ENCODE measurements around the gene LYST. TPM values are rescaled to one million over a fixed set of nuclear protein-coding genes. Genes with fewer than 3 reads are reported as not detected.

LYST gene
- total RNA-seq, 1 experiment from 2014 or later, result 7.0 TPM

DNA sequence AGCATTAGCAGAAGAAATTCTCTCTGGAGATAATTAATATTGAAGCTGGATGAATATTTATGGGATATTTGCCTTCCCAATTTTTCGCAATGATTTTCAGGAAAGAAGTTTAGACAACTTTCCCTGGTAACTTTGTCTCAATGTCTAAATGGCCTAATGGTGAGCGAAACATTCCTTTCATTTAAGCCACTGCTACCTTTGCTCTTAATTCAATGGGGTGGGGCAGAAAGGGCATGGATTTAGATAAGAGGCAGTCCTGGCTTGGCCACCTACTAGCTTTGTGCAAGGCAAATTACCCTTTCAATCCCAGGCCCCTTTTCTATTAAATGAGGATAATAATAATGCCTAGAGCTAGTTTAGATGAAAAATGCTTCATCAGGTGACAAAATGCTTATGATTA lies 27.1 kb upstream of the LYST start:
- no peaks in the 10 kb centered on the region for H3K27me3 ChIP-seq
- no peak for DNase-seq
- H3K9me3 ChIP-seq, result no peaks in the 10 kb centered on the region
- H3K36me3 ChIP-seq, result no peaks in the 10 kb centered on the region
- H3K4me3 ChIP-seq, result no peak overlapping the region

DNA sequence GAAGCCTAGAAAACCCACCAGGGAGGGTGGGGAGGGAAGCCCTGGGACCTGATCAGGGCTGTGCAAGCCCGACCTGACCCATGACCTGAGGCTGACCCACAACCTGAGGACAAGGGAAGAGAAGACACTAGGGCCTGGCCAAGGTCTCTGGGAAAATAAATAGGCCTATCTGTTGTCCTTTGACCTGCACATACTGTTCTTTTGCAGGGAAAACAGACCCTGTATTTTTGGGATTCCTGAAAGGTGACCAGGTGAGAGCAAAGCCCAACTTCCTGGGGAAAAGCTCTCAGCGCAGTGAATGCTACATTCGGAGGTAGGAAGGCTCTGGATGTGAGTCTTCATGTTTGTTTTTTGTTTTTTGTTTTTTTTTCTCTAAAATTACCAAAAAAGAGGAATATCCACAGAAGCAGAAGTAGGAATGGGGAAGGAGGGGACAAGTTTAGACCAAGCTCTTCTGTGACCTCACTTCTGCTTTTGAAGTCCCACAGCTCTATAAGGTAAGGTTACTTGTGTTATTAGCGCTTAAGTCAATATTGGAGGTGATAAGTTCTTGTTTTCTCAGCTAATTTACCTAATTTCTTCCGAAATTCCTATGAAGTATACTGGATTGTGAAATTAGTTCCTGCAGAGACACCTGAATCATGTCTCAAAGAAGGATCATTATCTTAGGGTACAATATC lies 26.2 kb upstream of the LYST start:
- Histone ChIP-seq H3K36me3 (no peaks in the 10 kb centered on the region), H3K27me3 (no peaks in the 10 kb centered on the region), H3K4me3 (no peak overlapping the region), H3K9me3 (no peaks in the 10 kb centered on the region)
- no peak for DNase-seq

- no peak for DNase-seq
- Histone ChIP-seq H3K4me3 (no peak overlapping the region), H3K27me3 (no peaks in the 10 kb centered on the region), H3K36me3 (no peaks in the 10 kb centered on the region), H3K9me3 (no peaks in the 10 kb centered on the region)
Measured at GRCh38 chr1:235892202-235892601, 25.5 kb upstream of the LYST start.

GRCh38 chr1:235888119-235888643 lies 21.5 kb upstream of the LYST start:
- H3K27me3 ChIP-seq, result no peaks in the 10 kb centered on the region
- H3K36me3 ChIP-seq, result no peaks in the 10 kb centered on the region
- no peaks in the 10 kb centered on the region for H3K9me3 ChIP-seq
- H3K4me3 ChIP-seq, result no peak overlapping the region
- DNase-seq, result no peak

- Histone ChIP-seq H3K9me3 (no peaks in the 10 kb centered on the region), H3K36me3 (no peaks in the 10 kb centered on the region), H3K27me3 (no peaks in the 10 kb centered on the region), H3K4me3 (no peak overlapping the region)
- no peak for DNase-seq
Measured at GRCh38 chr1:235887676-235888075, 21.0 kb upstream of the LYST start.

GRCh38 chr1:235885655-235886262 lies 19.1 kb upstream of the LYST start:
- no peaks in the 10 kb centered on the region for H3K27me3 ChIP-seq
- no peaks in the 10 kb centered on the region for H3K9me3 ChIP-seq
- no peaks in the 10 kb centered on the region for H3K36me3 ChIP-seq
- no peak overlapping the region for H3K4me3 ChIP-seq
- DNase-seq, result no peak

GRCh38 chr1:235883261-235883927 lies 16.7 kb upstream of the LYST start:
- peaks cover 2% of the 10 kb centered on the region; the same call in 1 of the 2 replicates for H3K27me3 ChIP-seq
- H3K36me3 ChIP-seq, result no peaks in the 10 kb centered on the region
- no peak overlapping the region for H3K4me3 ChIP-seq
- no peaks in the 10 kb centered on the region for H3K9me3 ChIP-seq
- peak; percentile 93 for DNase-seq

GRCh38 chr1:235882816-235883215 lies 16.1 kb upstream of the LYST start:
- peaks cover 2% of the 10 kb centered on the region; the same call in 1 of the 2 replicates for H3K27me3 ChIP-seq
- H3K9me3 ChIP-seq, result no peaks in the 10 kb centered on the region
- DNase-seq, result peak; percentile 72
- no peaks in the 10 kb centered on the region for H3K36me3 ChIP-seq
- no peak overlapping the region; the same call in 1 of the 2 replicates for H3K4me3 ChIP-seq

- DNase-seq, result no peak
- peaks cover 2% of the 10 kb centered on the region; the same call in 1 of the 2 replicates for H3K27me3 ChIP-seq
- no peaks in the 10 kb centered on the region for H3K36me3 ChIP-seq
- H3K9me3 ChIP-seq, result no peaks in the 10 kb centered on the region
- H3K4me3 ChIP-seq, result no peak overlapping the region
Measured at GRCh38 chr1:235881930-235882700, 15.4 kb upstream of the LYST start.

DNA sequence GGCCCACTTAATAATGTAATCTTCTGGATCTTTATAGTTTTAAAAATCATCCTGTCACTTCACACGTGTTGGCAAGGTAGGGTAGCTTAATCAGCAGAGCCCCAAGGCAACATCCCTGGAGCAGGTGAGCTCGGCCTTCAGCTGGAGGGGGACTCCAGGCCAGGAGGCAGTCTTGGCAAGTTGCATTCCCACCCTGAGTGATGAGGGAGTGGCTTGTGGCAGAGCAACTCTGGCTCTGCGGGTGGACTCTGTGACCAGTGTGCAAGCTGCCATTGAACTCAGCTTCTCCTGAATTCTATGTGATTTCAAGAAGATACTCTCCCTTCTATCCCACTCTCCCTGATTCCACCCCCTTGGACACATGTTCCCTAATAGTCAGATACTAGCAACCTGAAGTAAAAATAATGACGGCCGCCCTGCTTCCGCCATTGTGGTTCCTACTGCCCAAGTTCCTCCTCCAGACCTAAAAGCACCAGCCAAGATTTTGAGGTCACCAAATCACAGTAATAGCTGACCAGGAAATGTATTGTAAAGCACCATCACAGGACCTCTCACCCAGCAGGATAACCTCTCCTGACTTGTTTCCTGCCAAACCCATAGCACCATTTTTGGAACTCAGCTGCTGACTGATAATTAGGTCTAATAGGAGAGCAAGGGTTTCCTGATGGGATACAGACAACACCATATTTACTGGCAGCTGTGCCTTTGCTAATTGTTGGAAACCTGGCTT lies 11.5 kb upstream of the LYST start:
- peaks cover 2% of the 10 kb centered on the region; the same call in 1 of the 2 replicates for H3K27me3 ChIP-seq
- H3K9me3 ChIP-seq, result no peaks in the 10 kb centered on the region
- no peak for DNase-seq
- no peaks in the 10 kb centered on the region for H3K36me3 ChIP-seq
- no peak overlapping the region for H3K4me3 ChIP-seq

GRCh38 chr1:235876402-235876841 lies 9.7 kb upstream of the LYST start:
- DNase-seq, result no peak

DNA sequence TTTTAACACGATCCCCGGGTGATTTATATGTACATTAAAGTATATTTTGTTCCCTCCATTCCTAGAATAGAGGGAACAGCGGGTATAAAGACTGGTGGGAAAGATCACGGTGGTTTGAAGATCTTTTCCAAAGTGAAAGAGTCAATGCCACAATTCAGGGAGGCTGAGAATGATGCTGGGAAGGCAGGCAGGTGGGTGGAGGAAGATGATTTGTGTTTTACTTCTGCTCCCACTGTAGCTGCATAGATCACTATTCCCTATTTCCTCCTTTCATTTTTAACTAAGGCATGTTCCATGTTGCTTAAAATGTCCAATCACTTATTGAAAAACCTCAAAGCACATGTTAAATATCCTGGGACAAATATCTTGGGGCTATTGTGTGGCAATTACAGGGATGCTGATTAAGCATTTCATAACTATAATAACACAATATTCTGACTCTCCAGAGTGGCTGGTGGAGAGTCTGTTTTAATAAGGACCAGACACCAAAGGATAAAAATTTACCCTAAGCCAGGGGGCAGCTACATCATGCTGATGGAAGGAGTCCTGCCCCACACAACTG lies 8.4 kb upstream of the LYST start:
- peaks cover 2% of the 10 kb centered on the region; the same call in 1 of the 2 replicates for H3K27me3 ChIP-seq
- H3K9me3 ChIP-seq, result no peaks in the 10 kb centered on the region
- no peaks in the 10 kb centered on the region for H3K36me3 ChIP-seq
- no peak overlapping the region for H3K4me3 ChIP-seq
- DNase-seq, result no peak

More at GRCh38 chr1:235876402-235876841, 9.7 kb upstream of the LYST start:
- Histone ChIP-seq H3K36me3 (no peaks in the 10 kb centered on the region), H3K4me3 (no peak overlapping the region), H3K27me3 (peaks cover 2% of the 10 kb centered on the region; the same call in 1 of the 2 replicates), H3K9me3 (no peaks in the 10 kb centered on the region)

DNA sequence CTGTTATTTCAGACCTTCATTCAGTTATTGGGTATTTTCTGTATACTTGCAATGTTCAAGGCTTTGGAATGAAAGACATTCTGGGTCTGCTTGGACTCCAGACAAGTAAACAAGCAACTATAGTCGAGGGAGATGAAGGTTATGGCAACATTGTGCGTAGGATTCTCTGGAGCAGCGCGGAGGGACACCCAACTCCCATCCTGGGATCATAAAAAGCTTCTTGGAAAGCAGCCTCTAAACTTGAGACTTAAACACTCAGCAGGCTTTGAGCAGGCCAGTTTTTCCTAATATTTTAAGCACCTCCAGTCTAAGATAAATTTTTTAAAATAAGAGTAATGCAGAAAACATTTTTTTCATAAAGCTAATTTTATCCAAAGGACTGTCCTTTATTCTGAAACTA lies 7.6 kb upstream of the LYST start:
- no peak for DNase-seq
- H3K4me3 ChIP-seq, result no peak overlapping the region
- no peaks in the 10 kb centered on the region for H3K36me3 ChIP-seq
- H3K9me3 ChIP-seq, result no peaks in the 10 kb centered on the region
- no peaks in the 10 kb centered on the region; the same call in 1 of the 2 replicates for H3K27me3 ChIP-seq

DNA sequence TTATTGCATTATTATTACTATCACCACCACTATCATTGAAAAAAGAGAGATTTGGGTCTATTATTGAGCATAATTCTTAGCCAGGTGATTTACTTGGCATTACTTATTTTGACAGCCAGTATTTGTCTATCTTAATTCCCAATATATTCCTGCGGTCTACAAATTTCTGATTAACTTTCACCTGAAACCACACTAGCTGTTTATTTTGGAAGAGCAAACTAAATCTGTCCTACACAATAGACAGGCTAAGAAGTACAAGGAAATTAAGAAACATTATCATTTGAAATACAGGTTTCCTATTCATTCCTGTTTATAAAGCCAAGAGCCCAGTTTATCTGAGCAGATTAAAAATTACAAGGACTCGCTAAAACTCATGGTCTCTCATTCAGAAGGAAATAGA lies 6.9 kb upstream of the LYST start:
- DNase-seq, result no peak
- Histone ChIP-seq H3K27me3 (no peaks in the 10 kb centered on the region), H3K4me3 (no peak overlapping the region), H3K9me3 (no peaks in the 10 kb centered on the region), H3K36me3 (no peaks in the 10 kb centered on the region)

DNA sequence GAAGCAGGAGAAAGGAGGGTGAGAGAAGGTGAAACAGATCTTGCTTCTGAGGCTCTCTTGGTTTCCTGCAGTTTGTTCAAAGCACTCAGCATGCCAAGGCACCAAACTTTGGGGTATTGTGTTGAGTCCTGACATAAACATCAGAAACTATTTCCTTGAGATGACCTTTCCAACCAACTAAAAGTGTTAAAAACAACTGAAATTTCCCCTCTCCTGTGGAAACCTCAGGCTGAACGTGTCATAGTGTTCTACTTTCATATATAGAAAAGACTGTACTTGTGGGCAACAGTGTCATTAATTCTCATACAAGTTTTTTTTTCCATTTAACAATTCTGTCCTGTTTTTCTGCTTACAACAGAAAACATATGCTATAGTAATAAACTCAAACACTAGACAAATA lies 6.3 kb upstream of the LYST start:
- Histone ChIP-seq H3K4me3 (no peak overlapping the region), H3K9me3 (no peaks in the 10 kb centered on the region), H3K27me3 (no peaks in the 10 kb centered on the region), H3K36me3 (no peaks in the 10 kb centered on the region)
- no peak for DNase-seq

- Histone ChIP-seq H3K36me3 (no peaks in the 10 kb centered on the region), H3K4me3 (no peak overlapping the region), H3K9me3 (no peaks in the 10 kb centered on the region), H3K27me3 (no peaks in the 10 kb centered on the region)
- no peak for DNase-seq
Measured at GRCh38 chr1:235872270-235872669, 5.6 kb upstream of the LYST start.

Measured in MG63 (cell line).